Measurements from ENCODE around the gene PGD.

The PGD gene

GRCh38 chr1:10430216-10431069, 31.6 kb downstream of the PGD start, which contains the start of gene CENPS:
Gene CENPS, plus strand, starts transcription at chr1:10430433. Its CDS starts 85 bp downstream, at chr1:10430518.
- TF ChIP-seq CTCF (IDR thresholded peaks at IDR 0.05; ENCODE audit: low read depth, low read length), result peak; percentile 58
- no peaks in the 10 kb centered on the region for H3K9me3 ChIP-seq
- H3K4me1 ChIP-seq, result no peaks in the 10 kb centered on the region; the same call in 1 of the 2 replicates
- H3K4me3 ChIP-seq (ENCODE audit: low read depth, low read length), result peak within 1 kb of the TSS; percentile 70
- H3K36me3 ChIP-seq, result no peaks in the 10 kb centered on the region
- no peaks in the 10 kb centered on the region for H3K27me3 ChIP-seq
- DNase-seq, result peak; percentile 82

- TF ChIP-seq CTCF (IDR thresholded peaks at IDR 0.05; ENCODE audit: low read depth, low read length), result no peak
- no peaks in the 10 kb centered on the region for H3K4me1 ChIP-seq
- H3K4me3 ChIP-seq (ENCODE audit: low read depth, low read length), result peak overlapping the region; percentile 70
- H3K36me3 ChIP-seq, result no peaks in the 10 kb centered on the region
- H3K27me3 ChIP-seq, result no peaks in the 10 kb centered on the region
- DNase-seq, result no peak
- H3K9me3 ChIP-seq, result no peaks in the 10 kb centered on the region
Observed at GRCh38 chr1:10431070-10431730, 32.3 kb downstream of the PGD start.

GRCh38 chr1:10432910-10433700, 34.2 kb downstream of the PGD start:
- no peak for DNase-seq
- H3K27me3 ChIP-seq, result no peaks in the 10 kb centered on the region
- no peaks in the 10 kb centered on the region for H3K4me1 ChIP-seq
- TF ChIP-seq CTCF (IDR thresholded peaks at IDR 0.05; ENCODE audit: low read depth, low read length), result no peak
- no peak overlapping the region for H3K4me3 ChIP-seq (ENCODE audit: low read depth, low read length)
- no peaks in the 10 kb centered on the region for H3K9me3 ChIP-seq
- H3K36me3 ChIP-seq, result no peaks in the 10 kb centered on the region

- no peaks in the 10 kb centered on the region for H3K4me1 ChIP-seq
- no peak overlapping the region for H3K4me3 ChIP-seq (ENCODE audit: low read depth, low read length)
- no peaks in the 10 kb centered on the region for H3K9me3 ChIP-seq
- DNase-seq, result no peak
- H3K27me3 ChIP-seq, result no peaks in the 10 kb centered on the region
- no peaks in the 10 kb centered on the region for H3K36me3 ChIP-seq
- no peak for TF ChIP-seq CTCF (IDR thresholded peaks at IDR 0.05; ENCODE audit: low read depth, low read length)
Observed at GRCh38 chr1:10433790-10434189, 34.9 kb downstream of the PGD start.

GRCh38 chr1:10434590-10434989, 35.7 kb downstream of the PGD start:
- no peaks in the 10 kb centered on the region for H3K27me3 ChIP-seq
- no peaks in the 10 kb centered on the region for H3K4me1 ChIP-seq
- no peaks in the 10 kb centered on the region for H3K9me3 ChIP-seq
- no peaks in the 10 kb centered on the region for H3K36me3 ChIP-seq
- H3K4me3 ChIP-seq (ENCODE audit: low read depth, low read length), result no peak overlapping the region
- no peak for TF ChIP-seq CTCF (IDR thresholded peaks at IDR 0.05; ENCODE audit: low read depth, low read length)
- no peak for DNase-seq
